HL-60 (cell line): ENCODE data around the gene SMC1A.

Experiments used
- DNase-seq, 2 experiments: peaks; one replicate each; pipeline ENCODE4 v3.0.0-alpha.2; 2010 to 2020; ENCODE audit warnings: low read depth in 1 of 2, low spot score in 1 of 2
- H3K27ac ChIP-seq: fragments of 250-450 bp; sonication (Bioruptor Pico); replicated peaks from 2 replicates; pipeline ENCODE4 v1.5.1; 2020; ENCODE audit warnings: mild to moderate bottlenecking, moderate library complexity
- H3K27me3 ChIP-seq: fragments of 250-450 bp; sonication (Bioruptor Pico); 2 replicates; pipeline ENCODE4 v1.5.1; 2021; ENCODE audit warnings: mild to moderate bottlenecking, moderate library complexity; ENCODE audit not compliant: insufficient read depth, poor library complexity, severe bottlenecking
- H3K4me3 ChIP-seq: replicated peaks from 2 replicates; pipeline ENCODE4 v1.5.1; 2011; ENCODE audit warnings: mild to moderate bottlenecking, control low read depth, low read length; ENCODE audit not compliant: insufficient read depth
- CTCF ChIP-seq: IDR thresholded peaks from one replicate; pipeline ENCODE4 v1.5.1; 2011; ENCODE audit warnings: low read length, control low read depth, inconsistent platforms; ENCODE audit not compliant: insufficient read depth
- GABPA ChIP-seq: IDR thresholded peaks from 2 replicates; pipeline ENCODE4 v1.6.1; 2012; ENCODE audit warnings: low read depth
- POLR2AphosphoS5 ChIP-seq: IDR thresholded peaks from 2 replicates; pipeline ENCODE4 v1.6.1; 2012; ENCODE audit warnings: low read depth
- SPI1 ChIP-seq: IDR thresholded peaks from 2 replicates; pipeline ENCODE4 v1.6.1; 2012; ENCODE audit warnings: low read depth, mild to moderate bottlenecking, borderline replicate concordance
- TF ChIP-seq, protein P1 (sequence below): IDR thresholded peaks from 2 replicates; pipeline ENCODE4 v1.6.1; 2012; ENCODE audit warnings: low read depth; ENCODE audit not compliant: insufficient replicate concordance

Gene SMC1A

DNA sequence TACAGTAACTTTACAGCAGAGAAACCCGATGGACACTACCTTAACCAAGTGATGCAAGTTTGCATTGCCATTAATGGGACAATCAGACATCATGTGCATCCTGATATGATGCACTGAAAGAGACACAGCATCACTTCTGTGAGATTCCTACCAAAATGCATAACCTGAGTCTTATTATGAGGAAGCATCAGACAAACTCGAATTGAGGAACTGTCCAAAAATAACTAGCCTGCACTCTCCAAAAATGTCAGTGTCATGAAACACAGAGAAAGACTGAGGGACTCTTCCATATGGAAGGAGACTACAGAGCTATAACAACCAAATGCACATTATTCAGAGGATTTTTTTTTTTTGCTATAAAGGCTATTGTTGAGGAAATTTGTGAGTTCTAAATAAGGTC, 74.5 kb downstream of the SMC1A start:
- Histone ChIP-seq H3K27me3 (no peaks in the 10 kb centered on the region), H3K4me3 (no peak overlapping the region), H3K27ac (no peak overlapping the region)
- TF ChIP-seq POLR2AphosphoS5 (no peak), GABPA (no peak), CTCF (no peak), SPI1 (peak; percentile 61; the same call in 1 of the 2 replicates)
- TF ChIP-seq, protein P1, sequence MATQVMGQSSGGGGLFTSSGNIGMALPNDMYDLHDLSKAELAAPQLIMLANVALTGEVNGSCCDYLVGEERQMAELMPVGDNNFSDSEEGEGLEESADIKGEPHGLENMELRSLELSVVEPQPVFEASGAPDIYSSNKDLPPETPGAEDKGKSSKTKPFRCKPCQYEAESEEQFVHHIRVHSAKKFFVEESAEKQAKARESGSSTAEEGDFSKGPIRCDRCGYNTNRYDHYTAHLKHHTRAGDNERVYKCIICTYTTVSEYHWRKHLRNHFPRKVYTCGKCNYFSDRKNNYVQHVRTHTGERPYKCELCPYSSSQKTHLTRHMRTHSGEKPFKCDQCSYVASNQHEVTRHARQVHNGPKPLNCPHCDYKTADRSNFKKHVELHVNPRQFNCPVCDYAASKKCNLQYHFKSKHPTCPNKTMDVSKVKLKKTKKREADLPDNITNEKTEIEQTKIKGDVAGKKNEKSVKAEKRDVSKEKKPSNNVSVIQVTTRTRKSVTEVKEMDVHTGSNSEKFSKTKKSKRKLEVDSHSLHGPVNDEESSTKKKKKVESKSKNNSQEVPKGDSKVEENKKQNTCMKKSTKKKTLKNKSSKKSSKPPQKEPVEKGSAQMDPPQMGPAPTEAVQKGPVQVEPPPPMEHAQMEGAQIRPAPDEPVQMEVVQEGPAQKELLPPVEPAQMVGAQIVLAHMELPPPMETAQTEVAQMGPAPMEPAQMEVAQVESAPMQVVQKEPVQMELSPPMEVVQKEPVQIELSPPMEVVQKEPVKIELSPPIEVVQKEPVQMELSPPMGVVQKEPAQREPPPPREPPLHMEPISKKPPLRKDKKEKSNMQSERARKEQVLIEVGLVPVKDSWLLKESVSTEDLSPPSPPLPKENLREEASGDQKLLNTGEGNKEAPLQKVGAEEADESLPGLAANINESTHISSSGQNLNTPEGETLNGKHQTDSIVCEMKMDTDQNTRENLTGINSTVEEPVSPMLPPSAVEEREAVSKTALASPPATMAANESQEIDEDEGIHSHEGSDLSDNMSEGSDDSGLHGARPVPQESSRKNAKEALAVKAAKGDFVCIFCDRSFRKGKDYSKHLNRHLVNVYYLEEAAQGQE: peak; percentile 36
- no peak for DNase-seq

GRCh38 chrX:53340852-53341645, 81.4 kb downstream of the SMC1A start:
- no peak overlapping the region for H3K4me3 ChIP-seq
- TF ChIP-seq SPI1 (no peak), CTCF (no peak), GABPA (no peak)
- TF ChIP-seq, protein P1: no peak
- no peaks in the 10 kb centered on the region for H3K27me3 ChIP-seq
- no peak overlapping the region for H3K27ac ChIP-seq
- no peak for DNase-seq

- TF ChIP-seq SPI1: no peak
- TF ChIP-seq, protein P1: no peak
- TF ChIP-seq POLR2AphosphoS5: no peak
- TF ChIP-seq GABPA: no peak
- no peak for TF ChIP-seq CTCF
- Histone ChIP-seq H3K4me3 (no peak overlapping the region), H3K27ac (no peak overlapping the region), H3K27me3 (peaks cover 3% of the 10 kb centered on the region)
- no peak for DNase-seq
These were observed 85.4 kb downstream of the SMC1A start for GRCh38 chrX:53337101-53337500.
